GM21717 (cell line): Measurements from ENCODE around the gene TNFAIP8L1.

Experiments
- ATAC-seq: cut with Tn5 transposase; IDR thresholded peaks from one replicate; pipeline ENCODE4 v1.9.1; 2021; ENCODE audit warnings: mild to moderate bottlenecking, moderate library complexity; ENCODE audit not compliant: unreplicated experiment

Gene TNFAIP8L1

DNA sequence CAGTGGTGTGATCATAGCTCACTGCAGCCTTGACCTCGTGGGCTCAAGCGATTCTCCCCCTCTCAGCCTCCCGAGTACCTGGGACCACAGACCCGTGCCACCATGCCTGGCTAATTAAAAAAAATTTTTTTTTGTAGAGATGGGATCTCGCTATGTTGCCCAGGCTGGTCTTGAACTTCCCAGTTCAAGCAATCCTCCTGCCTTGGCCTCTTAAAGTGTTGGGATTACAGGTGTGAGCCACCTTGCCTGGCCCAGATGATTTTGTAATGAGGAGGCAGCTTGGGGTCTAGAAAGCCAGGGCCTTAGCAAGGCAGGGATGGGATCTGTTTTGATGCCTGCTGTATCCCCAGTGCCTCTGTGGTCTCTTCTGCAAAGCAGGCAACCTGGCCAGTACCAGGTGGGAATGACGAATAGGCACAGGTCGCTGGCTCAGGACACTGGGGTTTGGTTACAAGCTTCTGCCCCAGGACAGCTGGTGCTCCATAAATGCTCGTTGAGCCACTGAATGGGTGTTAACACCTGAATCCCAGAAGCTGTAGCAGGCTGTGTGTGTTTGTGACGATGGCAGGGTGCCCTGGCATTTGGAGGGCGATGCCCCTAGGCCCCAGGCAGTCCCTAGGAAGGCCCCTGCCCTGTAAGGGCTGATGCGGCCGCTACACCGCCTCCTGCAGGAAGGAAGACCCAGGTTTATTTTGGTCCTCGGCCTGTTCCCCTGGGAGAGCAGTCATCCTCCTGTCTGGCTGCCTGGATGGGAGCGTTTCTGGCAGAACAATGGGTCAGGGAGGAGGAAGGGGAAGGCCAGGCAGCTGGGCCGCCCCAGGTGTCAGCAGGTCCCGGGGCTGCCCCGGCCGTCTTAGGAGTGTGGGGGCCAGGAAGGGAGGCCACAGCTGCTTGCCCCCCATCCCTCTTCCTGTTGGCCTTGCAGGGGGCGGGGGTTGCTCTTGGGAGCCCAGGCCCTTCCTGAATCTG is 8.6 kb downstream of the TNFAIP8L1 start:
- no peak for ATAC-seq

DNA sequence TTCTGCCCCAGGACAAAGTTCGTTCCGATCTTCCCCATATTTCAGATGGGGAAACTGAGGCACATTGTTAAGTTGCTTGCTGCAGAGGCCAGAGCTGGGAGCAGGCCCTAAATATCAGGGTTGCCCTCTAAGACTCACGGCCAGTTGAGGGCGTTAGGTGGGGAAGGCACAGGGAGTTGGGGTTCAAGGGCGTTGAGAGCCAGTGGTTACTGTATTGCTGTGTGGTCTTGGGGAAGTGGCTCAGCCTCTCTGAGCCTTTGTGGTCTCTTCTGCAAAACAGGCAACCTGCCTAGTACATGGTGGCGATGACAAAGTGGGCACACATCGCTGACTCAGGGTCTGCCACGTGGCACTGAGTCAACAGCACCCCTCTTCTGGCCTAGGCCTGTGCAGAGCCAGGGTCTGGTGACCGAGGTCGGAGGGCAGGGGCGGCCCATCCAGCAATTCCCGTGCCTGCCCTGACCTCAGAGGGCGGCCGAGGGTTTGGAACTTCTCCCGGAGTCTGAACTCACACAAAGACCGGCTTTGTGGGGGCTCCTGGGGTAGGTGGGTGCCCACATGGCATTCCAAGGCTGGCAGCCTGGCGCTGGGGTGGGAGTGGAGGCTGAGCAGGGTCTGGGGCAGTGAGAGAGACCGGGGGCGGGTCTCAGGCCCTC is 10.2 kb downstream of the TNFAIP8L1 start:
- no peak for ATAC-seq

DNA sequence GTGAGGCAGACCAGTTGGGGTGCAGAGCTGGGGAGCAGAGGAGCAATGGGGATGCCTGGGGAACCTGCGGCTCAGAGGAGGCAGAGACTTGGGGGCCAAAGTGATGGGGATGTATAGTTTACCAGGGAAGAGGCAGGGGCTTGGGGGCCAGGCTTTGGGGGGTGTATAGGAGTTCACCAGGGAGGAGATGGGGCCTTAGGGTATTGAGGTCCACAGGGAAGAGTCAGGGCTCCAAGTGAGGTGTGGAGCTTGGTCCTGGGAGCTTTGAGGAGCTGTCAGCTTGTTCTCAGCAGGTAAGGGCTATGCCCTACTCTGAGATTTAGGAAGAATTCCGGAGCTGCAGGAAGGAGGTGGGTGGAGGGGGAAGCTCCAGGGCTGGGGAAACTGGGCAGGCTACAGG is 10.8 kb downstream of the TNFAIP8L1 start:
- ATAC-seq = no peak

DNA sequence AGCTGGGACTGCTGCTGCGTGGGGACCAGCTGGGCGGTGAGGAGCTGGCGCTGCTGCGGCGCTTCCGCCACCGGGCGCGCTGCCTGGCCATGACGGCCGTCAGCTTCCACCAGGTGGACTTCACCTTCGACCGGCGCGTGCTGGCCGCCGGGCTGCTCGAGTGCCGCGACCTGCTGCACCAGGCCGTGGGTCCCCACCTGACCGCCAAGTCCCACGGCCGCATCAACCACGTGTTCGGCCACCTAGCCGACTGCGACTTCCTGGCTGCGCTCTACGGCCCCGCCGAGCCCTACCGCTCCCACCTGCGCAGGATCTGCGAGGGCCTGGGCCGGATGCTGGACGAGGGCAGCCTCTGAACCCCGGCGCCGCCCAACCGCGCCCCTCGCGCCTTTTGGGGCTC is 12.8 kb downstream of the TNFAIP8L1 start:
- ATAC-seq = no peak

DNA sequence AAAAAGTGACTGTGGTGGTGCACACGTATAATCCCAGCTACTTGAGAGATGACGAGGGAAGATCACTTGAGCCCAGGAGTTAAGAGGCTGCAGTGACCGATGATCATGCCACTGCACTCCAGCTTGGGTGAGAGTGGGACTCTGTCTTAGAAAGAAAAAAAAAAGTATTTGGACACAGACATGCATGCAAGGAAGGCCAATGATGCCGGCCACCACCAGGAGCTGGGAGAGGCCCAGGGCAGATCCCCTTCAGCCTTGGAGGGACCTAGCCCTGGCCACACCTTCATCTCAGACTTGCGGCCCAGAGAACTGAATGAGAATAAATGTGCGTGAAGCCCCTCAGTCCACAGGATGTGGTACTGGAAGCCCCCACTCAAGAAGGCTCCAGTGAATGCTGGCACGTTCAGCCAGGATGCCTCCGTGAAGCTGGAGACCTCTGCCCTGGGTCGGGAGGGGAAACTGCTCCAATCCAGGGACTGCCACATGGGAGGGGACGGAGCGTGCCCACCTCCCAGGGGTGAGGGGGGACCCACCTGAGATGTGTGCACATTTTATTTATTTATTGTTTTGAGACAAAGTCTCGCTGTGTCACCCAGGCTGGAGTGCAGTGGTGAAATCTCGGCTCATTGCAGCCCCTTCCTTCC is 14.6 kb downstream of the TNFAIP8L1 start:
- no peak for ATAC-seq

DNA sequence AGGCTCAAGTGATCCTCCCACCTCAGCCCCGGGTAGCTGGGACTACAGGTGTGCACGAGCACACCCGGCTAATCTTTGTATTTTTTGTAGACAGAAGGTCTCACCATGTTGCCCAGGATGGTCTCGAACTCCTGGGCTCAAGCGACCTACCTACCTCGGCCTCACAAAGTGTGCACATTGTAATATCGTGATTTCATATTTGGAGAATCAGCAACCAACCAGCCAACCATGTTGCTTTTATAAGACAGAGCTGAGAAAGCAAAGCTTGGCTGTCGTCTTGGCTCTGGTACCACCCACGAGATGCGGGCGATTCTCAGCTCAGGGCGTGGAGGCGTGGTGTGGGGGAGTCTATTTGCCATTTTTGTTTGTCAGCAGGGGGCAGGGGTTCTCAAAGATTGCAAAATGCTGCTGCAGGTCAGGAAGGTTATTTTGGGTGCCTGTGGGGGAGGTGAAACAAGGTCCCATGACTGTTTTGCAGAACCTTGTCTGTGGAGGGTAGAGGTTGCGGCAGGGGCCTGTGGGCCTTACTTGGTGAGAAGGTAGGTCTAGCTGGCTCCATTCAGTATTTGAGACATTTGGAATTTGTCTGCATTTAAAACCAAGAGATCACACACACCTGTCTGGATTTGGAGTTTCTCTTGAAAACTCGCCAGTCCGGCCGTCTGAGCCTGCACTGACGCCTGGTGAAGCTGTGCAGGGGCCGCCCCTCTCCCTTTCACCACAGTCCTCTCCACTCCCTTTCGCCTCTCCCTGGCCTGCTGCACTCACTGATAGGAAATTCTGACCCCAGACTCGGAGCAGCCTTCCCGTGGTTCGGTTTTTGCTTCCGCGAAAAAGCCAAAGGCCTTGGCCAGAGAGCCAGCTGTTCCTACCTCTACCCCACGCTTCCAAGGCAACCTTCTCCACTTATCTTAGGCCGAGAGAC is 15.4 kb downstream of the TNFAIP8L1 start:
- ATAC-seq = no peak

DNA sequence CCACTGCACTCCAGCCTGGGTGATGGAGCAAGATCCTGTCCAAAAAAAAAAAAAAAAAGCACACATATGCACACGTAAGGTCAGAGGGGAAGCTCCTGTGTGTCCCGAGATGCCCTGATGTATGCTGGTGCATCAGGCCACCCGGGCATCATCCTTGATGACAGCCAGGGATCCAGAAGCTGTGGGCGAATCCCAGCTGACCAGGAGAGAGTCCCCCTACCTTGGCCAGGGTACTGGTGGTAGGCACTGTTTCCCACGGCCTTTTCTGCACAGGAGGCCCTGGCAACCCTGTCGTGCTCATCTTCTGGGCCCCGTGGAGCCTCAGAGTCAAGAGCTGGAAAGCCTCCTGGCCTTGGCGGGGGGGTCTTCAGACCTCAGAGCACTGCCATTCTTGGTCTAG is 16.8 kb downstream of the TNFAIP8L1 start:
- no peak for ATAC-seq

DNA sequence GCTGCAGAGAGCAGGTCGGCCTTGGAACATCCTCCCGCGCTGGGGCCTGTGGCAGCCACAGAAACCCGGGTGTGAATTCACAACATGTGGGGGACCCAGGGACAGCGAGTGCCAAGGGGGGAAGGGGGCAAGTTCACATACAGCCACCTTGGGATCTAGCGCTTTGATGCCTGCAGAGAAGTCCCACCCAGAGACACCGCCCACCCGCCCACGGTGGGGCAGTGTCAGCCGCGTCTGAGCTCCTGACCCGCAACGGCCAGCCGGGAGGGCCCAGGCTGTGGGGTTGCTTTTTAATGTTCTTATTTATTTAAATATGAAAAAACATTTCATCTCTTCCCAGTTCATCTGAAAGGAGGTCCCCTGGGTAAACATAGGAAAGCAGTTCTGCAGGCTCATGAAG is 17.9 kb downstream of the TNFAIP8L1 start:
- ATAC-seq = no peak

DNA sequence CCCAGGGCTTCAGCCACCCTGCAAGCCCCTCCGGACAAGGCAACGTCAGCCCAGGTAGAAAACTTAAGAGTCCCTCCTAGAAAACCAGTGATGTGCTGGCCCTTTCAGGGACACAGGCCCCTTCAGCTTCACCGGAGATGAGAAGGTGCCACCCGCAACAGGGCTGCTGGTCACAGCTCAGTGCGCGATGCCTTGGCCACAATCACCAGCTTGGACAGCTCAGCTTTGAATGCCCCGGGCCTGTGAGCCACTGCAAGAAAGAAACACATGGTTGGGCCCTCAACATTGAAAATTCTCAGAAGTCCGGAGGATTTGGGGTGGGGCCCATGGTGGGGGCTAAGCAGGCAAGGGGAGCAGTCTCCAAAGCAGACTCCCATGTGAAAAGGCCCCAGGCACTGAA is 18.5 kb downstream of the TNFAIP8L1 start:
- no peak for ATAC-seq

DNA sequence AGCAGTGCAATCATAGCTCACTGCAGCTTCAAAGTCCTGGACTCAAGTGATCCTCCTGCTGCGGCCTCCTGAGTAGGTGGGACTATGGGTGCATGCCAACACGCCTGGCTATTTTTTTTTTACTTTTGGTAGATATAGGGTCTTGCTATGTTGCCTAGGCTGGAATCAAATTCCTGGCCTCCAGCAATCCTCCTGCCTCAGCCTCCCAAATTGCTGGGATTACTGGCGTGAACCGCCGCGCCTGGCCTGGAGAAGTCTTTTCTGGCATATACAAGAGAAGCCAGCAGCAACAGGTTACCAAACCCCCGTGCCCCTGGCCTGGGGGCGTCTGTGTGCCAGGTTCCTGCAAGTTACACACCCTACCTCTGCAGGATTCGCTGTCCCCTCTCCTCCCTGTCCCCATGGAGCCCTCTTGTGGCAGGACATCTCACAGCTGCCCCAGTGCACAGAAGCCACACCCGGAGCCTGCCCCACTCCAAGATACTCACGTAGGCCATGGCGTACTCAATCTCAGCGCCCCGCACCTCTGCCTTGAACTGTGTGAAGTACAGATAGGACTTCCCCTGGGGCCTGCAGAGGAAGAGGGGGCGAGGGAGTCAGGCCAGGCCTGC is 21.0 kb downstream of the TNFAIP8L1 start:
- no peak for ATAC-seq

DNA sequence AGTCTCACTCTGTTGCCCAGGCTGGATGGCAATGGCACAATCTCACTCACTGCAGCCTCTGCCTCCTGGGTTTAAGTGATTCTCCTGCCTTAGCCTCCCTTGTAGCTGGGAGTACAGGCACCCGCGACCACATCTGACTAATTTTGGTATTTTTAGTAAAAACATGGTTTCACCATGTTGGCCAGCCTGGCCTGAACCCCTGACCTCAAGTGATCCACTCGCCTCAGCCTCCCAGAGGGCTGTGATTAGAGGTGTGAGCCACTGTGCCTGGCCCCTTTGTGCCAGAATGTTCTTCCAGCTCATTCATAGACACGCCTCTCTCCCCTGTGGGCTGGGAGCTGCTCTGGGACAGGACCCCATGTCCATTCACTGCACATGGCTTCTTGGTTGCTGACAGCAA is 21.7 kb downstream of the TNFAIP8L1 start:
- ATAC-seq = no peak

DNA sequence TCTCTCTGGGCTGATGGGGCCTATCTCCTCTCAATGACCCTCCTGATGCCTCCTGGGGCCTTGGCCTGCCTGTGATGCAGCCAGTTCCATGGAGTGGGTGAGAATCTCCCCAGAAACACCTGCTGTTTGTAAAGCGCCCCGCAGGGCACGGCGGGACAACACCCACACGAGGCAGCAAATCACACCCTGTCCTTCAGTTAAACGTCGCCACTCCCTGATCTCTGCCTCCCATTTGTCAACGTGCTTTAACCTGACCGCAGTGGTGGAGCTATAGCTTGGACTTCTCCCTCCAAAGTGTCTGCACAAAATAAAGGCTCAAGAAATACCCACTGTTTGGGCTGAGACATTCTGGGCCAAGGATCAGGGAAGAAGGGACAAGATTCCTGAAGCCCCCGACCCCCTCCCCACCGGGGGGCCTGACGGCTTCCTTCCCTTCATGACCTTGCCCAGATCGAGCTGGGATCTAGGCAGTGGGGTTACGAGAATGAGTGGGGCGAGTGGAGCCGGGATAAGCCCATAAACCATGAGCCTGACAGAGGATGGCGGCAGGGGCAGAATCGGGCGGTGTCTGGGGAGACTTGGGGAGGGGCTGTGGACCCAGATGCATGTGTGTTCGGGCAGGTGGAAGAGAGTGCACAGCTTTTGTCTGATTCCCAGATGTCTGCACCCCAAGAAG is 22.8 kb downstream of the TNFAIP8L1 start:
- ATAC-seq = no peak

DNA sequence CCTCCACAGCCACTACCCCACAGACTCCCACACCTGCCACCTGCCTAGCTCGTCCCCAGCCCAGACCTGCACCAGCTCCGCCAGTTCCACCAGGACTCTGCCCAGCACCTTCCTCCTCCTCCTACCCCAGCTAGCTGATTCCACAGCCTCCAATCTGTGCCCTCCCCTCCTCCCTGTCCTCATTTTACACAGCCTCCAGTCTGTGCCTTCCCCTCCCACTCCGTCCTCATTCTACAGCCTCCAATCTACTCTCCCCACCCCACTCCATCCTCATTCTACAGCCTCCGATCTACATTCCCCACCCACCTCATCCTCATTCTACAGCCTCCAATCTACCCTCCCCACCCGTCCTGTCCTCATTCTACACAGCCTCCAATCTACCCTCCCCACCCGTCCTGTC is 23.5 kb downstream of the TNFAIP8L1 start:
- ATAC-seq = no peak

DNA sequence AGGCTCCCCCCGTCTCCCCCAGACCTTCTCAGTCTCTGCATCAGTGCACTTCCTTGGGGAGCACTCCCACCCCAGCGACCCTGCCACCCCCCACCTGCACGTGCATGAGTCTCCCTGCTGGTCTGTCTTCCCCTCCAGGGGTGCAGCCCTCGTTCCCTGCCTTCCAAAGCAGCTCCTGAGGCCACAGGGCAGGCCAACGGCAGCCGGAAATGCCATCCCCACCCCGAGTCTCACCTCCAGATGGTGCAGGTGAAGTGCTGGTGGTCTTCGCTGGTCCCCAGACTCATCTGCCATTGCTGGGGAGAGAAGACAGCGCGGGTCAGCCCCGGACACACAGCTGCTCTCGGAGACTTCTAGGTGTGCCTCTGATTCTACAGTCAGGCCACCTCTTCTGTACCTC is 25.3 kb downstream of the TNFAIP8L1 start:
- no peak for ATAC-seq

DNA sequence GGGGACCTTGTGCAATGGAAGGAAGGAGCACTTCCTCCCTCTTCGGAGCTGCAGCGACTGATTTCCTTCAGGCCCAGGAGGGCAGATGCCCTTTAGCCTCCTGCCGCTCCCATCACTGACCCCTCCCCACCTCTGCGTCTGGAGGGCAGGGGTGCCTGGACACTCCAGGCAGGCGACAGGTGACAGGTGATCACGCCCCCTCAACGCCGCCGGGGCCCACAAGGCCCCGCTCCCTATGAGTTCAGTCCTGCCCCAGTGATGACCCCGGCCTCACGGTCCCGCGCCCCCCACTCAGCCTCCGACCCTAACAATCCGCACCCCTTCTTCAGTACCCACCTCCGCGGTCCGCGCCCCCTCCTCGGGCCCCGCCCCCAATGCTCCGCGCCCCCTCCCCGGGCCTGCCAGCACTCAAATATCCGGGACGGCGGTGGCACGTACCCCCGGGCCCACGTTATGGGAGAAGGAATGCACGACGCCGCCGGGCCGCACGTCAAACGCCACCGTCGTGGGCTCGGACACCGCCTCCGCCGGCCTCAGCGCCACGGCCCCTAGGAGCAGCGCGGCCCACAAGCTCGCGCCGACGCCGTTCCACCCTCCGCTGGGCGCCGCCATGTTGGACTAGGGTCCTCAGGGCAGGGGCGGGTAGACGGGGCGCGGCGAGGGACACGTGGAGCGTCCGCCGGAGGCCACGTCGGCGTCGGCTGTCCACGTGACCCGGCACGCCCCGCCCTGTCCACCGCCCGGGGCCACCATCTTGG is 30.6 kb downstream of the TNFAIP8L1 start, which contains the start of gene MYDGF:
TSS of gene MYDGF (minus strand) at position 620 of the 758 bp plus-strand sequence. CDS start at position 612, 8 bp downstream.
- peak; percentile 75 for ATAC-seq

DNA sequence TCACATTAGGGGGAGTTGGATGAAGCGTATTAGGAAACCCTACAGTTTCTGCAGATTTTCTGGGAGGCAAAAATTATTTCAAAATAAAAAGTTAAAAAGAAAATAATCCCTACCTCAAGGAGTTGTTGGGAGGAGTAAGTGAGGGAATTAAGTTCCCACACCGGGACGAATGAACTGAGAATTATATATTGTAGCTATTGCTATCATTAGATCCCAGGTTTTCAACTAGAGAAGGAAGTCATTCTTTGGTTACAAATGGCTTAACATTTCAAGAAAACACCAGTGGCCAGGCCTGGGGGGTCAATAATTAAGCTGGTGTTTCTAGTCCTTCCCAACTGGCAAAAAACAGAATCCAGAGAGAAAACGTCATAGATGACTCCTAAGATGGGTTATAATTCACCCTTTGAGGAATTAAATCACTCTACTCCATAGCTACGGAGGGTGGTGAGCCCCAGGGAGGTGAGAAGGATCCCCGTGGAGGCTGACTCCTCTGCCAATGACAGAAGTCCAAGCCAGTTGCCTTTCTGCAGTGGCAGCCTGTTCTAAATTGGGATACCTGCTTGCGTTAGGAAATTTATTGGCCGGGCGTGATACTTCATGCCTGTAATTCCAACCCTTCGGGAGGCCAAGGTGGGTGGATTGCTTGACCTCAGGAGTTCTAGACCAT is 32.0 kb downstream of the TNFAIP8L1 start:
- ATAC-seq = no peak

DNA sequence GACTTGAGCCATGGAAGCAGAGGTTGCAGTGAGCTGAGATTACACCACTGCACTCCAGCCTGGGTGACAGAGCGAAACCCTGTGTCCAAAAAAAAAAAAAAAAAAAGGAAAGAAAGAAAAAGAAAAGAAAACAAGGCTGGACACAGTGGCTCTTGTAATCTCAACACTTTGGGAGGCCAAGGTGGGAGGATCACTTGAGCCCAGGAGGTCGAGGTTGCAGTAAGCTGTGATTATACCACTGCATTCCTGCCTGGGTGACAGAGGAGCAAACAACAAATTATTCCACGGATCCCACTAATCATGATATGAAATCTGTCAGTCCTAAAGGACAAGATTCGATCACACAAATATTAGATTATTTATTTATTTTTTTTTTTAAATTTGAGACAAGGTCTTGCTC is 33.9 kb downstream of the TNFAIP8L1 start:
- ATAC-seq = no peak

DNA sequence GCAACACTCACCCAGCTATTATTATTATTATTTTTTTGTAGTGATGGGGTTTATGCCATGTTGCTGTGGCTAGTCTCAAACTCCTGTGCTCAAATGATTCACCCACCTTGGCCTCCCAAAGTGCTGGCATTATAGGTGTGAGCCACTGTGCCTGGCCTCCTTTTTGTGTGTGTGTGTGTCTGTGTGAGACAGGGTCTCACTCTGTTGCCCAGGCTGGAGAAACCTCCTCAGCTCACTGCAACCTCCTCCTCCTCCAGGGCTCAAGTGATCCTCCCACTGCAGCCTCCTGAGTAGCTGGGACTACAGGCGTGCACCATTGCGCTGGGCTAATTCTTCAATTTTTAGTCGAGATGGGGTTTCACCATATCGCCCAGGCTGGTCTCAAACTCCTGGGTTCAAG is 34.4 kb downstream of the TNFAIP8L1 start:
- ATAC-seq = no peak
